Tibial nerve (tissue), 4 donors: ENCODE data around the gene IGSF6. TPM values are rescaled to one million over a fixed set of nuclear protein-coding genes. Genes with fewer than 3 reads are reported as not detected.
A peak's percentile ranks its signal among the peaks of the same experiment; 100 is the strongest.
"Not testable (repeated sequence)": the region's sequence is repeated elsewhere in the genome, so short reads cannot be mapped to it uniquely, and the experiment has no call there.

Source experiments
- DNase-seq, 2 donors: peaks; one replicate each; pipeline ENCODE4 v3.0.0-alpha.2; 2019; ENCODE audit warnings: low spot score in 2 of 2
- H3K27ac ChIP-seq, 4 donors: fragments of 200-600 bp; sonication (generic) in 3 of 4; one replicate each; pipeline ENCODE4 v1.5.1; 2017 to 2019; ENCODE audit warnings: mild to moderate bottlenecking in 1 of 4
- H3K27me3 ChIP-seq, 2 donors: fragments of 200-600 bp; sonication (generic) in 1 of 2; one replicate each; pipeline versions ENCODE4 v1.5.1 to v1.6.0; 2017 to 2019
- H3K36me3 ChIP-seq, 3 donors: fragments of 200-600 bp; sonication (generic); one replicate each; pipeline ENCODE4 v1.5.1; 2018 to 2019
- H3K4me1 ChIP-seq, 4 donors: fragments of 200-600 bp; sonication (generic) in 3 of 4; one replicate each; pipeline ENCODE4 v1.5.1; 2017 to 2019
- H3K4me3 ChIP-seq, 4 donors: fragments of 200-600 bp; sonication (generic) in 3 of 4; one replicate each; pipeline ENCODE4 v1.5.1; 2017 to 2019; ENCODE audit warnings: mild to moderate bottlenecking in 1 of 4, moderate library complexity in 1 of 4
- H3K9me3 ChIP-seq, 4 donors: fragments of 200-600 bp; sonication (generic) in 3 of 4; one replicate each; pipeline ENCODE4 v1.5.1; 2017 to 2019
- CTCF ChIP-seq, 5 experiments: fragments of 200-600 bp in 3 of 5; fragments of 450-650 bp in 2 of 5; sonication (generic) in 3 of 5; IDR thresholded peaks; one replicate each; pipeline ENCODE4 v1.5.1; 2016 to 2019; ENCODE audit warnings: antibody characterized with exemption in 5 of 5, mild to moderate bottlenecking in 3 of 5, moderate library complexity in 2 of 5
- EP300 ChIP-seq, 2 donors: sonication (generic); formaldehyde crosslinking; IDR thresholded peaks; one replicate each; pipeline ENCODE4 v1.6.1; 2017; ENCODE audit warnings: antibody characterized with exemption in 2 of 2, mild to moderate bottlenecking in 1 of 2
- POLR2A ChIP-seq, 2 donors: fragments of 450-650 bp; IDR thresholded peaks; one replicate each; pipeline ENCODE4 v1.6.1; 2017; ENCODE audit warnings: antibody characterized with exemption in 2 of 2, mild to moderate bottlenecking in 2 of 2, moderate library complexity in 2 of 2
- WGBS, 2 donors: methylation state at CpG; one replicate each; pipeline ENCODE4 v1.1.5; 2018; 5-methylcytosine and 5-hydroxymethylcytosine counted together
- total RNA-seq, 4 donors: library from RNA; depleted of rRNA; stranded (reverse); fragments of >200 nt; gene quantifications; one replicate each; pipeline ENCODE4 v1.1.0, GENCODE V29; 2016

IGSF6 gene
- total RNA-seq, 4 donors from 2014 or later, result 0.60 to 3.3 (median 1.8) TPM

- 97% methylated on average over 28 to 34 of the region's 37 CpGs for whole genome bisulfite sequencing, 2 donors
- not testable (repeated sequence) for DNase-seq, H3K4me3 ChIP-seq, H3K9me3 ChIP-seq, H3K27ac ChIP-seq, H3K27me3 ChIP-seq
- H3K36me3 ChIP-seq, result peaks cover 0 to 55% (median 5%) of the 10 kb centered on the region in 3 donors
- H3K4me1 ChIP-seq, result peaks cover 0 to 17% (median 3%) of the 10 kb centered on the region in 4 donors
These were observed 22.5 kb downstream of the IGSF6 start for GRCh38 chr16:21629616-21630539.

- DNase-seq, result no peak
- WGBS, 2 donors, result 78 to 89% methylated on average over 5 of the region's 5 CpGs
- Histone ChIP-seq H3K4me1 (peaks cover 0 to 17% (median 3%) of the 10 kb centered on the region in 4 donors), H3K36me3 (peaks cover 0 to 53% (median 5%) of the 10 kb centered on the region in 3 donors), H3K27me3 (no peaks in the 10 kb centered on the region), H3K27ac (no peak overlapping the region), H3K9me3 (no peaks in the 10 kb centered on the region), H3K4me3 (no peak overlapping the region)
- TF ChIP-seq POLR2A (IDR thresholded peaks at IDR 0.05) (no peak), CTCF (IDR thresholded peaks at IDR 0.05) (no peak), EP300 (IDR thresholded peaks at IDR 0.05) (no peak)
These were observed 23.6 kb downstream of the IGSF6 start for GRCh38 chr16:21628772-21629171.

- Histone ChIP-seq H3K4me3 (no peak overlapping the region), H3K4me1 (peaks cover 0 to 17% (median 3%) of the 10 kb centered on the region in 4 donors), H3K27me3 (no peaks in the 10 kb centered on the region), H3K36me3 (peaks cover 0 to 53% (median 5%) of the 10 kb centered on the region in 3 donors), H3K27ac (no peak overlapping the region), H3K9me3 (no peaks in the 10 kb centered on the region)
- TF ChIP-seq EP300 (IDR thresholded peaks at IDR 0.05) (no peak), POLR2A (IDR thresholded peaks at IDR 0.05) (no peak), CTCF (IDR thresholded peaks at IDR 0.05) (no peak)
- no peak for DNase-seq
- WGBS, 2 donors, result 97 to 98% methylated on average over 5 of the region's 5 CpGs
These were observed 24.2 kb downstream of the IGSF6 start for GRCh38 chr16:21628121-21628726.

- TF ChIP-seq EP300 (IDR thresholded peaks at IDR 0.05), result peak in 1 of 2 donors; percentile 60
- TF ChIP-seq CTCF (IDR thresholded peaks at IDR 0.05), result no peak
- Histone ChIP-seq H3K4me3 (no peak overlapping the region), H3K9me3 (no peaks in the 10 kb centered on the region), H3K27me3 (no peaks in the 10 kb centered on the region), H3K4me1 (peaks cover 0 to 17% (median 3%) of the 10 kb centered on the region in 4 donors), H3K36me3 (peaks cover 0 to 53% (median 5%) of the 10 kb centered on the region in 3 donors), H3K27ac (peak overlapping the region in 1 of 4 donors; percentile 44)
- peak in 1 of 2 donors; percentile 28 for DNase-seq
- 17 to 20% methylated on average over 6 of the region's 6 CpGs for WGBS, 2 donors
These were observed 25.6 kb downstream of the IGSF6 start for GRCh38 chr16:21626659-21627277.

- no peak for DNase-seq
- 62 to 76% methylated on average over 1 of the region's 1 CpG for WGBS, 2 donors
- H3K27ac ChIP-seq, result no peak overlapping the region
These were observed 27.4 kb downstream of the IGSF6 start for GRCh38 chr16:21625026-21625425.

More at GRCh38 chr16:21625026-21625425, 27.4 kb downstream of the IGSF6 start:
- no peaks in the 10 kb centered on the region for H3K27me3 ChIP-seq
- TF ChIP-seq CTCF (IDR thresholded peaks at IDR 0.05), result no peak
- TF ChIP-seq EP300 (IDR thresholded peaks at IDR 0.05), result no peak
- TF ChIP-seq POLR2A (IDR thresholded peaks at IDR 0.05), result no peak
- H3K4me3 ChIP-seq, result no peak overlapping the region
- peaks cover 0 to 45% (median 5%) of the 10 kb centered on the region in 3 donors for H3K36me3 ChIP-seq
- H3K4me1 ChIP-seq, result peaks cover 0 to 18% (median 3%) of the 10 kb centered on the region in 4 donors
- no peaks in the 10 kb centered on the region for H3K9me3 ChIP-seq
